Spleen (tissue), 11 donors: ENCODE measurements around the gene GRK5. TPM values are rescaled to one million over a fixed set of nuclear protein-coding genes. Genes with fewer than 3 reads are reported as not detected.

ENCODE experiments used
- DNase-seq: peaks from one replicate; pipeline ENCODE4 v3.0.0-alpha.2; 2020
- H3K27ac ChIP-seq, 8 donors: fragments of 200-600 bp; sonication (generic) in 7 of 8; 1 replicate in 4 of 8; 2 replicates in 4 of 8; pipeline versions ENCODE4 v1.5.0 to v1.8.0; 2016 to 2021; ENCODE audit warnings: inconsistent platforms in 4 of 8, mild to moderate bottlenecking in 4 of 8, moderate library complexity in 1 of 8
- H3K27me3 ChIP-seq, 7 donors: fragments of 200-600 bp; sonication (generic) in 6 of 7; replicated peaks in 1 of 7; 1 replicate in 4 of 7; 2 replicates in 3 of 7; pipeline versions ENCODE4 v1.5.0 to v1.8.0; 2016 to 2021; ENCODE audit warnings: inconsistent platforms in 3 of 7, mild to moderate bottlenecking in 1 of 7
- H3K36me3 ChIP-seq, 6 donors: fragments of 200-600 bp; sonication (generic) in 5 of 6; 1 replicate in 4 of 6; 2 replicates in 2 of 6; pipeline versions ENCODE4 v1.5.0 to v1.8.0; 2016 to 2021; ENCODE audit warnings: inconsistent platforms in 2 of 6
- H3K4me1 ChIP-seq, 6 donors: fragments of 200-600 bp; sonication (generic) in 5 of 6; 1 replicate in 3 of 6; 2 replicates in 3 of 6; pipeline versions ENCODE4 v1.5.0 to v1.8.0; 2016 to 2021; ENCODE audit warnings: inconsistent platforms in 3 of 6
- H3K4me3 ChIP-seq, 8 donors: fragments of 200-600 bp; sonication (generic) in 7 of 8; 1 replicate in 4 of 8; 2 replicates in 4 of 8; pipeline versions ENCODE4 v1.5.0 to v1.8.0; 2016 to 2021; ENCODE audit warnings: inconsistent platforms in 4 of 8, mild to moderate bottlenecking in 4 of 8, moderate library complexity in 2 of 8
- H3K9me3 ChIP-seq, 8 donors: fragments of 200-600 bp; sonication (generic) in 7 of 8; 1 replicate in 4 of 8; 2 replicates in 4 of 8; pipeline versions ENCODE4 v1.5.0 to v1.8.0; 2016 to 2021; ENCODE audit warnings: inconsistent platforms in 4 of 8
- POLR2A ChIP-seq, 3 donors: fragments of 450-650 bp; IDR thresholded peaks; one replicate each; pipeline ENCODE4 v1.5.1; 2017; ENCODE audit warnings: antibody characterized with exemption in 3 of 3, mild to moderate bottlenecking in 1 of 3
- POLR2AphosphoS5 ChIP-seq, 3 donors: sonication (generic); formaldehyde crosslinking; IDR thresholded peaks; one replicate each; pipeline ENCODE4 v1.5.1; 2017; ENCODE audit warnings: antibody characterized with exemption in 3 of 3
- WGBS, 5 donors: extraction: QIAGEN DNeasy Blood & Tissue Kit in 3 of 5; methylation state at CpG; one replicate each; pipeline versions ENCODE4 v1.1.5 to v1.1.7; 2013 to 2018; 5-methylcytosine and 5-hydroxymethylcytosine counted together
- intact Hi-C: fragments of 100-400 bp; cut with DNase I; formaldehyde crosslinking; loops from one replicate; pipeline ENCODE4 v1.15.0; 2023; ENCODE audit warnings: low total_unique reads
- polyA plus RNA-seq, 3 donors: library from polyadenylated mRNA; stranded (reverse); fragments of 200-250 nt; gene quantifications; one replicate each; pipeline ENCODE4 v1.2.1, GENCODE V29; 2013
- total RNA-seq, 7 donors: library from RNA; depleted of rRNA in 3 of 7; stranded (reverse); fragments of >200 nt in 3 of 7; fragmentation: NEBNext Ultra II Directional in 4 of 7; extraction: Animal tissue kit (Norgen Biotek cat#: 25700) in 4 of 7; gene quantifications; one replicate each; pipeline versions ENCODE4 v1.1.0 to v1.2.1, GENCODE V29; 2016 to 2021
- TF ChIP-seq, protein P1 (sequence below), 11 experiments: fragments of 200-600 bp in 7 of 11; fragments of 450-650 bp in 4 of 11; sonication (generic) in 4 of 11; IDR thresholded peaks in 8 of 11; conservative IDR thresholded peaks in 3 of 11; 1 replicate in 7 of 11; 2 replicates in 4 of 11; pipeline versions ENCODE4 v1.4.0 to v1.8.0; 2016 to 2021; ENCODE audit warnings: antibody characterized with exemption in 11 of 11, inconsistent platforms in 4 of 11, mild to moderate bottlenecking in 1 of 11
- donor health status: healthy with polysubstance abuse.
- donor health status: DM: no; HTN: no; CAD: no; lungs with moderate emphysema.
- donor health status: DM: no; HTN: no; CAD: no.
- donor health status: Bipolar disorder and iron deficiency.
- donor health status: healthy.
- donor health status: DM: no; HTN: no; CAD: no.
- donor health status: DM: yes; HTN: yes; CAD: no.

GRK5 gene
- total and polyA plus RNA-seq, 10 donors: 15.5 to 85.2 (median 52.1) TPM

DNA sequence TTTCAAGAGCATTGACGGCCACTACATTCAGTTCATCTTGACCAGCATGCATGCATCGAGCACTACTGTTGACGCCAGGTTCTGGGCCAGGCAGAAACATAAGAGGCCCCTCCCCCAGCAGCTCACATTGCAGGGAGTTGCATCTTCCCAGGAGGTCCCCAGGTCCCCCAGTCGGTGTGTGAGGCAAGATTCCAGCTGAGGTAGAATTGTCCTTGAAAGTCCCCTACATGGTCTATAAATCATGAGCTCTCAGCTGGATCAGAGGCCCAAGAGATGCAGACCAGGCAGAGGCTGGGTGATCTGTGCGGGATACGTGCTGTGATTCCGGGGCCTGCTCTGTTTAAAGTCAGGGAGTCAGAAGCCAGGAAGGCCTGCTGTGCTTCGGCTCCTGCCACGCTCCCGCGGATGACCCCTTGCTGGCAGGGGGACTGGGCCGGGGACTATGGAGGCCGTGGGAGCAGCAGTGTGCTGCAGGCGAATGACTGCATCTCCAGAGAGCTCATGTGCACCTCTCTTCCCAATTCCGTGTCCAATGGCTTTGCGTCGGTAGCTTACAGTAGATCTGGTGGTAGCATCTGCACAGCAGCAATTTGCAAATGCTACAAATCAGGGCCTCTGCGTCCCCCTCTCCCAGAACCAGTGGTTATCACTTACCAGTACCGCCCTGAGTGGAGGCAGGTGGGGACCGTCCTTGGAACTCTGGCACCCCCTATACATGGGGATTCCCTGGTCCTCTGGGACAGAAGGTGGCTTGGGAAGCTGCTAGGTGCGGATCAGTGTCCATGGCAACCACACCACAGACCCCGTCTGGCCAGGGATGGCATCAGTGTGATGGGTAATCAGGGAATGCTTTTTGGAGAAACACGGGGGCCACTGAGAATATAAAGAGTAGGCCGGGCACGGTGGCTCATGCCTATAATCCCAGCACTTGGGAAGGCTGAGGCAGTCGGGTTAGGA, 241.5 kb downstream of the GRK5 start:
- no peak for DNase-seq
- TF ChIP-seq POLR2AphosphoS5 (IDR thresholded peaks at IDR 0.05): peak in 1 of 3 donors; percentile 22
- TF ChIP-seq POLR2A (IDR thresholded peaks at IDR 0.05): no peak
- Histone ChIP-seq H3K36me3 (peaks cover 4 to 98% (median 43%) of the 10 kb centered on the region in 6 donors), H3K4me1 (peaks cover 0 to 29% (median 9%) of the 10 kb centered on the region in 6 donors), H3K27ac (no peak overlapping the region), H3K4me3 (no peak overlapping the region), H3K9me3 (no peaks in the 10 kb centered on the region), H3K27me3 (no peaks in the 10 kb centered on the region)
- WGBS, 5 donors: 90 to 95% (median 93%) methylated on average over 22 to 26 of the region's 26 CpGs
- intact Hi-C loops: loop anchor here (5.0 kb wide), 1 partner anchor 247 kb away; no protein-coding TSS in a partner anchor

DNA sequence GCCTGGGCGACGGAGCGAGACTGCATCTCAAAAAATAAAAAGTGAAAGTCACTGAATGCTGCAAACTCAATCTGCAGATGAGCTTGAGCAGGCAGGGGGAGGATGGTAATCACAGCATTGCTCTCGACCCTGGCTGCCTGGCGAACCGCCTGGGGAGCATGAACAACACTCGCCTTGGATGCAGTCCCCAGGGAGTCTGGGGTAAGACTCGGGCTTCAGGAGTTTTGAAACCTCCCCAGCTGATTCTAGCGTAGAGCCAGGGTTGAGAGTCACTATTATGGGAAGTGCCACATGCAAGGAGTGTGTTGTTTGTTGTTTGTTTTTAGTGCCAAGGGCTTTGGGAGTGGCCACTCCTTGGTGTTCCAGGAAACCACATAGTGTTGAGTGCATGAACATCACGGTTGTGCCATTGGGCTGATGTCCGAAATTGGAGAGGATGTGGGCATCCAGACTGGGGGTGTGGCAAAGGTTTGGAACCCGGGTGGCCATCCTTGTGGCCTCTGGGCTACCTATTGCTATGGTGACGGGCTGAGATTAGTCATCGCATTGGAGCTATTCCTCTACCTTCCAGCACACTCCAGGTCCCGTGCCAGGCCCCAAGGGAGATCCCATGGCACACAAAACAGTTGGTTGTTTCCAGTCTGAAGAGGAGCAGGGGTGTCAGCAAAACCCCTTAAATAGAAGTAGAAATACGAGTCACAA, 242.5 kb downstream of the GRK5 start:
- no peaks in the 10 kb centered on the region for H3K9me3 ChIP-seq
- TF ChIP-seq POLR2A (IDR thresholded peaks at IDR 0.05): no peak
- no peak for TF ChIP-seq POLR2AphosphoS5 (IDR thresholded peaks at IDR 0.05)
- TF ChIP-seq, protein P1, sequence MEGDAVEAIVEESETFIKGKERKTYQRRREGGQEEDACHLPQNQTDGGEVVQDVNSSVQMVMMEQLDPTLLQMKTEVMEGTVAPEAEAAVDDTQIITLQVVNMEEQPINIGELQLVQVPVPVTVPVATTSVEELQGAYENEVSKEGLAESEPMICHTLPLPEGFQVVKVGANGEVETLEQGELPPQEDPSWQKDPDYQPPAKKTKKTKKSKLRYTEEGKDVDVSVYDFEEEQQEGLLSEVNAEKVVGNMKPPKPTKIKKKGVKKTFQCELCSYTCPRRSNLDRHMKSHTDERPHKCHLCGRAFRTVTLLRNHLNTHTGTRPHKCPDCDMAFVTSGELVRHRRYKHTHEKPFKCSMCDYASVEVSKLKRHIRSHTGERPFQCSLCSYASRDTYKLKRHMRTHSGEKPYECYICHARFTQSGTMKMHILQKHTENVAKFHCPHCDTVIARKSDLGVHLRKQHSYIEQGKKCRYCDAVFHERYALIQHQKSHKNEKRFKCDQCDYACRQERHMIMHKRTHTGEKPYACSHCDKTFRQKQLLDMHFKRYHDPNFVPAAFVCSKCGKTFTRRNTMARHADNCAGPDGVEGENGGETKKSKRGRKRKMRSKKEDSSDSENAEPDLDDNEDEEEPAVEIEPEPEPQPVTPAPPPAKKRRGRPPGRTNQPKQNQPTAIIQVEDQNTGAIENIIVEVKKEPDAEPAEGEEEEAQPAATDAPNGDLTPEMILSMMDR (IDR thresholded peaks at IDR 0.05 in 8 of 11, conservative IDR thresholded peaks at IDR 0.05 in 3 of 11): no peak
- no peak overlapping the region for H3K4me3 ChIP-seq
- H3K27me3 ChIP-seq: no peaks in the 10 kb centered on the region
- no peak overlapping the region for H3K27ac ChIP-seq
- 61 to 77% (median 72%) methylated on average over 15 to 16 of the region's 16 CpGs for WGBS, 5 donors
- intact Hi-C loops: loop anchor here (5.0 kb wide), 1 partner anchor 248 kb away; no protein-coding TSS in a partner anchor
- DNase-seq: no peak
- peaks cover 4 to 98% (median 49%) of the 10 kb centered on the region in 6 donors for H3K36me3 ChIP-seq
- peaks cover 0 to 26% (median 8%) of the 10 kb centered on the region in 6 donors for H3K4me1 ChIP-seq

DNA sequence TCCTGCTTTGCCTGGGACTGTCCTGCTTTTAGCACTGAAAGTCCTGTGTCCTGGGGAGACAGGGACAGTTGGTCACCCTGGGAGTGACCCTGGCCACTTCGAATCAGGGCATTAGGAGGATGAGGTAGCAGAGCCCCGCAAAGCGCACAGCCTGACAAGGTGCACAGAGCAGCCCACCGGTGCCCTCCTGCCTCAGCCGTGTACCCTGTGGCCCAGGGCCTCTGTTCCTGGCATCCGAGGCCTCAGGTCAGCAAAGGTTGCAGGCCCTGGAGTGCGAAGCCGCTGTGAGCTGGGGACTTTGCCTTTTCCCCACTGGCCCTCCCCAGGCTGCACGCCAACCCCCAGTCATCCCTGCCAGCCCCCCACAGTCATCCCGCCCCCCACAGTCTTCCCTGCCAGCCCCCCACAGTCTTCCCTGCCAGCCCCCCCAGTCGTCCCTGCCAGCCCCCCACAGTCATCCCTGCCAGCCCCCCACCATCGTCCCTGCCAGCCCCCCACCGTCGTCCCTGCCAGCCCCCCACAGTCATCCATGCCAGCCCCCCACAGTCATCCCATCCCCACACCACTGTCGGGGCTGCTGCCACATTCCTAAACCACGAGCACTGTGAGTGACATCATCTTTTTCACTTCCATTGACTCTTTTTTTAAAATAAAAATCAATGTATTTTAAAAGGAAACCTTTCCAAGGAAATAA, 243.4 kb downstream of the GRK5 start:
- 68 to 87% (median 85%) methylated on average over 14 to 16 of the region's 16 CpGs for WGBS, 5 donors
- intact Hi-C loops: no loop called here
- DNase-seq: no peak
- peaks cover 4 to 100% (median 54%) of the 10 kb centered on the region in 6 donors for H3K36me3 ChIP-seq
- no peaks in the 10 kb centered on the region for H3K27me3 ChIP-seq
- no peak overlapping the region for H3K4me3 ChIP-seq
- H3K9me3 ChIP-seq: no peaks in the 10 kb centered on the region
- no peak overlapping the region for H3K27ac ChIP-seq
- TF ChIP-seq, protein P1 (IDR thresholded peaks at IDR 0.05 in 8 of 11, conservative IDR thresholded peaks at IDR 0.05 in 3 of 11): no peak
- no peak for TF ChIP-seq POLR2A (IDR thresholded peaks at IDR 0.05)
- peak in 1 of 3 donors; percentile 24 for TF ChIP-seq POLR2AphosphoS5 (IDR thresholded peaks at IDR 0.05)
- peaks cover 0 to 26% (median under 1%) of the 10 kb centered on the region in 6 donors for H3K4me1 ChIP-seq

DNA sequence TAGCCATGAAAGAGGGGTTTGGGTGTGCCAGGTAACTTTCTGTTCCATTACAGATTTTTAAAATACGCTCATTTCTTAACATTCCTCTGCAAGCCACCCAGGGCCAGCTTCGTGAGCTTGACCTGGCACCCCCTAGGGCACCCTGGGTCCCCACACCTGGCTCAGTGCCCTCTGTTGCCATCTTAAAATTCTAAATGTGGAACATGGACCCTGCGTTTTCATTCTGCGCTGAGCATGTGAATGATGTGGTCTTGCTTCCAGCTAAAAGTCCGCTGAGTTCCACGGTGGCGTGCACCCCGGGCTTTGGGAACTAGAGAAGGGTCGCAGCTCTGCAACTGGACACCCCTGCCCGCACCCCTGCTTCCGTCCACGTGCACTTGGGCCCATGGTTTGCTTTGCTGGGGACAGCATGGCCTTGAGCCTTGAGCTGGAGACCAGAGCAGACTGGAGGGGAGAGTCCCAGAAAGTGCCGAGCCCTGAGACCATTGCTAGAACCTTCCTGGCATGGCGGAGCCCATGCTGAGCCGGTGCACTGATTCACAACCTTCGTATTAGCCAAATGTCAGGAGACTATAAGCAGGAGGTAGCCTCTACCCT, 244.0 kb downstream of the GRK5 start:
- WGBS, 5 donors: 92 to 96% (median 94%) methylated on average over 11 to 16 of the region's 16 CpGs
- peaks cover 4 to 100% (median 56%) of the 10 kb centered on the region in 6 donors for H3K36me3 ChIP-seq

More for the DNA sequence above, 244.0 kb downstream of the GRK5 start:
- no peak for TF ChIP-seq POLR2A (IDR thresholded peaks at IDR 0.05)
- H3K4me3 ChIP-seq: no peak overlapping the region
- no peak overlapping the region for H3K27ac ChIP-seq
- no peaks in the 10 kb centered on the region for H3K27me3 ChIP-seq
- intact Hi-C loops: no loop called here
- DNase-seq: no peak
- H3K9me3 ChIP-seq: no peaks in the 10 kb centered on the region
- peaks cover 0 to 23% (median 0%) of the 10 kb centered on the region in 6 donors for H3K4me1 ChIP-seq
